H1 (cell line): ENCODE results near the gene MYO18A. TPM values are rescaled to one million over a fixed set of nuclear protein-coding genes. Genes with fewer than 3 reads are reported as not detected.

Source experiments
- CBX8 ChIP-seq: fragments of 300-800, 300-1000 bp; sonication (generic); IDR thresholded peaks from 2 replicates; pipeline ENCODE4 v1.7.1; 2016; ENCODE audit warnings: low read depth, low read length, borderline replicate concordance
- EP300 ChIP-seq, 2 experiments: IDR thresholded peaks; 1 replicate in 1 of 2; 2 replicates in 1 of 2; pipeline ENCODE4 v1.6.1; 2011 to 2012; ENCODE audit warnings: low read depth in 2 of 2, low read length in 2 of 2, mild to moderate bottlenecking in 2 of 2, borderline replicate concordance in 1 of 2, inconsistent platforms in 1 of 2, moderate library complexity in 1 of 2
- FOSL1 ChIP-seq: IDR thresholded peaks from 2 replicates; pipeline ENCODE4 v1.6.1; 2011; ENCODE audit warnings: mild to moderate bottlenecking, low read depth, low read length, moderate library complexity; ENCODE audit not compliant: insufficient read depth
- HDAC6 ChIP-seq: IDR thresholded peaks from one replicate; pipeline ENCODE4 v1.7.1; 2012; ENCODE audit warnings: low read depth, mild to moderate bottlenecking, inconsistent platforms, low read length, moderate library complexity
- KDM1A ChIP-seq: fragments of 200-600, 300-600 bp; sonication (generic); IDR thresholded peaks from 2 replicates; pipeline ENCODE4 v1.7.1; 2016; ENCODE audit warnings: mild to moderate bottlenecking, low read length, borderline replicate concordance
- NANOG ChIP-seq: IDR thresholded peaks from 2 replicates; pipeline ENCODE4 v1.6.1; 2011; ENCODE audit warnings: low read length, low read depth, mild to moderate bottlenecking, inconsistent platforms; ENCODE audit not compliant: insufficient read depth, poor library complexity, severe bottlenecking
- polyA plus RNA-seq, 7 experiments: library from polyadenylated mRNA; depleted of rRNA in 3 of 7; stranded (reverse) in 5 of 7; unstranded in 2 of 7; fragments of >200 nt in 5 of 7; fragments of 200-250 nt in 2 of 7; gene quantifications; 1 replicate in 5 of 7; 2 replicates in 1 of 7; 4 replicates in 1 of 7; pipeline versions ENCODE4 v1.2.1 to v1.2.3, GENCODE V29; 2011 to 2013; ENCODE audit warnings: missing spikeins in 2 of 7, mixed read lengths in 2 of 7
- total RNA-seq: library from RNA; stranded (reverse); fragmentation: NEBNext Ultra II Directional; extraction: Animal tissue kit (Norgen Biotek cat#: 25700); gene quantifications from 2 replicates; pipeline ENCODE4 v1.2.1, GENCODE V29; 2021

MYO18A gene
- total and polyA plus RNA-seq, 2 of the 8 experiments (the other 6 are each of a cell fraction or from before 2014, with no cell fraction given): 7.6 to 43.8 TPM

- TF ChIP-seq NANOG (no peak), KDM1A (no peak), CBX8 (no peak), FOSL1 (no peak), EP300 (IDR thresholded peaks at IDR 0.05; ENCODE audit: borderline replicate concordance in 1 of 2, low read depth in 2 of 2, low read length in 2 of 2) (no peak), HDAC6 (no peak)
- TF ChIP-seq, all 59 proteins: peak for 0
Observed at GRCh38 chr17:29155227-29155965, 24.8 kb downstream of the MYO18A start (continued).
